Testis (tissue), 2 donors: Measurements from ENCODE around the gene ZNF644.

Experiments
- POLR2A ChIP-seq: fragments of 450-650 bp; IDR thresholded peaks from one replicate; pipeline ENCODE4 v1.6.1; 2017; ENCODE audit warnings: antibody characterized with exemption, mild to moderate bottlenecking, moderate library complexity
- TF ChIP-seq, protein P1 (sequence below), 3 experiments: fragments of 450-650 bp in 2 of 3; fragments of 200-600 bp in 1 of 3; sonication (generic) in 1 of 3; IDR thresholded peaks; one replicate each; pipeline ENCODE4 v1.5.1; 2016 to 2019; ENCODE audit warnings: antibody characterized with exemption in 3 of 3, mild to moderate bottlenecking in 2 of 3, moderate library complexity in 1 of 3

DNA sequence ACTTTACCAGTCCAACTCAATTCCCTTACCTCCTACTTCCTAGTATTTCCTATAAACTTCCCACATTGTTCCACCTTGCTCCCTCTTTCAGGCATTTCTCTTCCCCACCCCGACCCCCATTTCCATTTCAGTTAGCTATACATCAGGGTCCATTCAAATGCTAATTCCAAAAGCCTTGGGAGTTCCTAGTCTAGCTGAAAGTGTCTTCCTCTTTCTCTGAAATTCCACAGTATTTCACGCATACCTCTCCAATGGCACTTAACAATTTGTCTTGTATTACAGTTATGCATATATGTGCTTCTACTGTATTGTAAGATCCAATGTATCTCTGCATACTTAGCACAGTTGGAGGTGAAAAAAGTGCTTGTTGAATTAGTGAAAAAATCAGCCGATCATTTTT, 94.9 kb downstream of the ZNF644 start:
- TF ChIP-seq, protein P1, sequence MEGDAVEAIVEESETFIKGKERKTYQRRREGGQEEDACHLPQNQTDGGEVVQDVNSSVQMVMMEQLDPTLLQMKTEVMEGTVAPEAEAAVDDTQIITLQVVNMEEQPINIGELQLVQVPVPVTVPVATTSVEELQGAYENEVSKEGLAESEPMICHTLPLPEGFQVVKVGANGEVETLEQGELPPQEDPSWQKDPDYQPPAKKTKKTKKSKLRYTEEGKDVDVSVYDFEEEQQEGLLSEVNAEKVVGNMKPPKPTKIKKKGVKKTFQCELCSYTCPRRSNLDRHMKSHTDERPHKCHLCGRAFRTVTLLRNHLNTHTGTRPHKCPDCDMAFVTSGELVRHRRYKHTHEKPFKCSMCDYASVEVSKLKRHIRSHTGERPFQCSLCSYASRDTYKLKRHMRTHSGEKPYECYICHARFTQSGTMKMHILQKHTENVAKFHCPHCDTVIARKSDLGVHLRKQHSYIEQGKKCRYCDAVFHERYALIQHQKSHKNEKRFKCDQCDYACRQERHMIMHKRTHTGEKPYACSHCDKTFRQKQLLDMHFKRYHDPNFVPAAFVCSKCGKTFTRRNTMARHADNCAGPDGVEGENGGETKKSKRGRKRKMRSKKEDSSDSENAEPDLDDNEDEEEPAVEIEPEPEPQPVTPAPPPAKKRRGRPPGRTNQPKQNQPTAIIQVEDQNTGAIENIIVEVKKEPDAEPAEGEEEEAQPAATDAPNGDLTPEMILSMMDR (IDR thresholded peaks at IDR 0.05): no peak
- TF ChIP-seq POLR2A: no peak
